Thoracic aorta (tissue), 2 donors: ENCODE data around the gene DCUN1D2. TPM values are rescaled to one million over a fixed set of nuclear protein-coding genes. Genes with fewer than 3 reads are reported as not detected.

Experiments
- ATAC-seq: fragments of 150-250 bp; one replicate; pipeline ENCODE4 v1.8.0; 2017; ENCODE audit warnings: low read depth; ENCODE audit not compliant: insufficient number of reproducible peaks, low FRiP score
- DNase-seq: peaks from one replicate; pipeline ENCODE4 v3.0.0-alpha.2; 2020; ENCODE audit warnings: low spot score
- H3K27ac ChIP-seq, 2 donors: fragments of 200-600 bp; sonication (generic); 1 replicate in 1 of 2; 2 replicates in 1 of 2; pipeline ENCODE4 v1.5.1; 2016; ENCODE audit warnings: mild to moderate bottlenecking in 2 of 2, moderate library complexity in 2 of 2
- H3K27me3 ChIP-seq: fragments of 200-600 bp; sonication (generic); replicated peaks from 2 replicates; pipeline ENCODE4 v1.6.0; 2016; ENCODE audit warnings: mild to moderate bottlenecking; ENCODE audit not compliant: insufficient read depth
- H3K36me3 ChIP-seq: fragments of 200-600 bp; sonication (generic); one replicate; pipeline ENCODE4 v1.5.1; 2016
- H3K4me1 ChIP-seq, 2 donors: fragments of 200-600 bp; sonication (generic); 1 replicate in 1 of 2; 2 replicates in 1 of 2; pipeline versions ENCODE4 v1.5.1 to v1.6.0; 2016; ENCODE audit warnings: low read depth in 2 of 2, mild to moderate bottlenecking in 1 of 2; ENCODE audit not compliant: control insufficient read depth in 1 of 2
- H3K4me3 ChIP-seq: fragments of 200-600 bp; sonication (generic); 2 replicates; pipeline ENCODE4 v1.5.1; 2016; ENCODE audit warnings: mild to moderate bottlenecking
- H3K9me3 ChIP-seq: fragments of 200-600 bp; sonication (generic); 2 replicates; pipeline ENCODE4 v1.5.1; 2016
- total RNA-seq, 2 donors: library from RNA; depleted of rRNA; stranded (reverse); fragments of >200 nt; gene quantifications; one replicate each; pipeline versions ENCODE4 v1.1.0 to v1.2.3, GENCODE V29; 2016
- TF ChIP-seq, protein P1 (sequence below): fragments of 200-600 bp; sonication (generic); IDR thresholded peaks from one replicate; pipeline ENCODE4 v1.5.1; 2019; ENCODE audit warnings: antibody characterized with exemption

DCUN1D2 gene
- total RNA-seq, 2 donors from 2014 or later = 7.3 to 29.8 TPM

DNA sequence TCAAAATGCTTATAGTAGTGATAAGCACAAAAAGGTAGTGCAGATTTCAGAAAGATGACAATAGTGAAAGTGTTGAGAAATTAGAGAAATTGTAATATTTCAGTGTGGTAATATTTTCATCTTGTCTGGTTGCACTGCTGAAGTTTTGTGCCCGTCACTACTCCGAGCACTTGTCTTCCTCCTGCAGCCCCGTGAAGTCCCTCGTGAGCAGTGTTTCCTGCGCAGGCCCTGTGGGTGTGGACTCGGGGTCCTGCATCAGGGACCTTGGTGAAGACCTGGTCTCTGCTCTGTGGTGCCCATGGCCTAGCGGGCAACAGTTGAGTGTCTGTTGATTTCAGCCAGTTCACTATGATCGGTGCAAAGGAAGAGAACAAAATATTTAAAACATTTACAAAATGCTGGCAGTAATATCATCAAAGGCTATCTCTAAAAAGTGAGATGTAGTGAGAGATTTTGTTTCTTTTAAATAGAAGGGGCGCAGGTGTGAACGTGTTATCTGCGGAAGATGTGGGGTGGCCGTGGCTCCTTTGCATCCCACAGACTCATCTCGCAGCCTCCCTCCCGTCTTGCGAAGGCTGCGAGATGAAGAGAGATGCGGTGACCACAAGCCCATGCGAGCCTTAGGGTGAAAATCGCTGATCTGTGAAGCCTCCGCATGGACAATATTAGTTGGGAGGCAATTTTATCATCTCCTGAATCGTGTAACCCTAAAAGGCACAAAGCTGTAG is 27.7 kb upstream of the DCUN1D2 start:
- TF ChIP-seq, protein P1, sequence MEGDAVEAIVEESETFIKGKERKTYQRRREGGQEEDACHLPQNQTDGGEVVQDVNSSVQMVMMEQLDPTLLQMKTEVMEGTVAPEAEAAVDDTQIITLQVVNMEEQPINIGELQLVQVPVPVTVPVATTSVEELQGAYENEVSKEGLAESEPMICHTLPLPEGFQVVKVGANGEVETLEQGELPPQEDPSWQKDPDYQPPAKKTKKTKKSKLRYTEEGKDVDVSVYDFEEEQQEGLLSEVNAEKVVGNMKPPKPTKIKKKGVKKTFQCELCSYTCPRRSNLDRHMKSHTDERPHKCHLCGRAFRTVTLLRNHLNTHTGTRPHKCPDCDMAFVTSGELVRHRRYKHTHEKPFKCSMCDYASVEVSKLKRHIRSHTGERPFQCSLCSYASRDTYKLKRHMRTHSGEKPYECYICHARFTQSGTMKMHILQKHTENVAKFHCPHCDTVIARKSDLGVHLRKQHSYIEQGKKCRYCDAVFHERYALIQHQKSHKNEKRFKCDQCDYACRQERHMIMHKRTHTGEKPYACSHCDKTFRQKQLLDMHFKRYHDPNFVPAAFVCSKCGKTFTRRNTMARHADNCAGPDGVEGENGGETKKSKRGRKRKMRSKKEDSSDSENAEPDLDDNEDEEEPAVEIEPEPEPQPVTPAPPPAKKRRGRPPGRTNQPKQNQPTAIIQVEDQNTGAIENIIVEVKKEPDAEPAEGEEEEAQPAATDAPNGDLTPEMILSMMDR = no peak
- H3K4me1 ChIP-seq = no peaks in the 10 kb centered on the region
- no peak for ATAC-seq
- H3K27ac ChIP-seq = no peak overlapping the region
- no peak overlapping the region for H3K4me3 ChIP-seq
- H3K36me3 ChIP-seq = peaks cover 35% of the 10 kb centered on the region
- no peaks in the 10 kb centered on the region for H3K27me3 ChIP-seq
- no peak for DNase-seq
- no peaks in the 10 kb centered on the region for H3K9me3 ChIP-seq

DNA sequence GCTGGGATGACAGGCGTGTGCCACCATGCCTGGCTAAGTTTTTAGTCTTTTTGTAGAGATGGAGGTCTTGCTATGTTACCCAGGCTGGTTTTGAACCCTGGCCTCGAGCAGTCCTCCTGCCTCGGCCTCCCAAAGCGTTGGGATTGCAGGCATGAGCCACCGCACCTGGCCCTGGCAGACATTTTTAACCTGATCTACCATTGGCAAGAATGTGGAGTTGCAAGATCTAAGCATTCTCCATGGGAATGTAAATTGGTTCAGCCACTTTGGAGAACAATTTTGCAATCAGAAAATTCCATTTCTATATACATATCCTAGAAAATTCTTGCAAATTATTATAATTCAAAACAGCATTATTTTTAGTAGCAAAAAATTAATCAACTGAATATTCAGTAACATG is 24.3 kb upstream of the DCUN1D2 start:
- no peaks in the 10 kb centered on the region for H3K9me3 ChIP-seq
- no peak for DNase-seq
- H3K27me3 ChIP-seq = no peaks in the 10 kb centered on the region
- H3K4me3 ChIP-seq = no peak overlapping the region
- peaks cover 36% of the 10 kb centered on the region for H3K36me3 ChIP-seq
- ATAC-seq = no peak
- H3K4me1 ChIP-seq = no peaks in the 10 kb centered on the region
- no peak overlapping the region for H3K27ac ChIP-seq
- TF ChIP-seq, protein P1 = no peak

DNA sequence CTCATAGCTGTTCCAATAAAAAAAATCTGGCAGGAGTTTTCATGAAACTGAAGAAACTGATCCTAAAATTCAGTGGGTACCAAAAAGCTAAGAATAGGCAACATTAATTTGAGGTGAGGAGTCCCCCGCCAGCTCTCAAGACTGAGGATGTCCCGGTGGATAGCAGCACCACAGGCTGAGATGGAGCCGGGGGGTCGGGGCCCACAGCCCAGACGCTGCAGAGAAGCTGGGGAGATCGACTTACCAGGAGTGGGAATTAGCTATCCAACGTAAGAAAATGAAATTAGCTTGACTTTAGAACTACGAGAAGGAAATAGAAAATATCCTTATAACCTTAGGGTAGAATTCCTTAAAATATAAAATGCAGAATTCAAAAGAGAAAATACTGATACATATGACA is 23.2 kb upstream of the DCUN1D2 start:
- DNase-seq (no peak), ATAC-seq (no peak)
- H3K4me3 ChIP-seq = no peak overlapping the region
- H3K36me3 ChIP-seq = peaks cover 37% of the 10 kb centered on the region
- no peak overlapping the region for H3K27ac ChIP-seq
- TF ChIP-seq, protein P1 = no peak
- H3K9me3 ChIP-seq = no peaks in the 10 kb centered on the region
- no peaks in the 10 kb centered on the region for H3K4me1 ChIP-seq
- no peaks in the 10 kb centered on the region for H3K27me3 ChIP-seq

DNA sequence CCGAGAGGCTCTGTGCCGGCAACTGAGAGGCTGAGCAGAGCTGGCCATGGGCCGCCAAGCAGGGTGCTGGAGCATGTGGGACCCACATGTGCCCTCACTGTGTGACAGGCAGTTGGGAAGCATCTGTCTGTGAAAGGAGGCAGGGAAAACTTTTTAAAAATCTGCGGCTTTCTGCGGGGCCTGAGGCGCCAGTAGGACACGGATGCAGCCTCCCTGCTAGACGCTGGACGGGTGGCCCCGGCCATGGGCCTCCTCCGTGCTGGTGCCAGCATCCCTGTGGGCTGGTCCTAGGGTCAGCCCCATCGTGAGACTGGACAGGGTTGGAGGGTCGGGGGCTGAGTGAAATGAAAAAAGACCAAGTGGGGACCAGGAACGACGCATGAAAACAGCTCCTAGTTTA is 20.9 kb upstream of the DCUN1D2 start:
- H3K36me3 ChIP-seq = peaks cover 41% of the 10 kb centered on the region
- H3K27ac ChIP-seq = no peak overlapping the region
- TF ChIP-seq, protein P1 = no peak
- H3K27me3 ChIP-seq = no peaks in the 10 kb centered on the region
- DNase-seq (no peak), ATAC-seq (no peak)
- no peak overlapping the region for H3K4me3 ChIP-seq
- no peaks in the 10 kb centered on the region for H3K9me3 ChIP-seq
- peaks cover 0 to 3% of the 10 kb centered on the region in 2 donors for H3K4me1 ChIP-seq

DNA sequence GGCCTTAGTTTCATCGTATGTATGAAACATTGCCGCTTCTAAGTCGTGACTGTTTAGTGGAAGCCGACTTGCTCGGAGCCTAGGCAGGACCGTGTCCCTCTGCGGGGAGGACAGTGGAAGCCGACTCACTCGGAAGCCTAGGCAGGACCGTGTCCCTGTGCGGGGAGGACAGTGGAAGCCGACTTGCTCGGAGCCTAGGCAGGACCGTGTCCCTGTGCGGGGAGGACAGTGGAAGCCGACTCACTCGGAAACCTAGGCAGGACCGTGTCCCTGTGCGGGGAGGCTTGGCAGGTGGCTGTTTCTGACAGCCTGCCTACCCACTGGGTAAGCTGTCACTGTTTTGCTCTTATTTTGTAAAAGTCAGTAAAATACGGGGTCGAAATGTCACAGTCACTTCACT is 20.4 kb upstream of the DCUN1D2 start:
- DNase-seq = no peak
- Histone ChIP-seq H3K36me3 (peaks cover 41% of the 10 kb centered on the region), H3K9me3 (no peaks in the 10 kb centered on the region)

More for the DNA sequence above, 20.4 kb upstream of the DCUN1D2 start:
- no peak overlapping the region for H3K4me3 ChIP-seq
- no peaks in the 10 kb centered on the region for H3K27me3 ChIP-seq
- no peak for ATAC-seq
- H3K27ac ChIP-seq = no peak overlapping the region
- TF ChIP-seq, protein P1 = no peak
- H3K4me1 ChIP-seq = peaks cover 2 to 8% of the 10 kb centered on the region in 2 donors
